ENCODE results near the gene MBD4.
"Not testable (repeated sequence)": the region's sequence is repeated elsewhere in the genome, so short reads cannot be mapped to it uniquely, and the experiment has no call there.

DNA sequence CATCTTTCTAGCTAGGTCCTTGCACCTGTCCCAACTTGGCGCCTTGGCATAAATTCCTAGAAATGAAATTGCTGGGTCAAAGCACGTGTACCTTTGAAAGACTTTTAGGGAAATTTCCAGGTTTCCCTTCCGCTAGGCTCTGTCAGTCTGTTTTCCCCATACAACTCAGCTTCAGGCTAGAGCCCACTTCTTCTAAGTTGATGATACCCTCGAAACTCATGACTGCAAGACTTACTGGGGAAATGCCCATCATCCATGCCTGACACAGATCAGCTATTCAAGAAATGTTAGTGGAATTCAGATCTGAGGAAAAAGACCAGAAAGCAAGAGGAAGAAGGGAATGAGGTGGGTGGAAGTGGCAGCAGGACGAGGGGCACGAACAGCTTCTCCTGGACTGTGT, 45.4 kb upstream of the MBD4 start:
- not testable (repeated sequence) for TF ChIP-seq CTCF (IDR thresholded peaks at IDR 0.05); ZFX (IDR thresholded peaks at IDR 0.05; ENCODE audit: borderline replicate concordance)
